SU-DHL-6 (cell line): ENCODE data around the gene HOXB3.

Experiments used
- EZH2phosphoT487 ChIP-seq: fragments of 200-600 bp; sonication (generic), shearing (Covaris generic); conservative IDR thresholded peaks from 2 replicates; pipeline ENCODE4 v1.6.1; 2018; ENCODE audit warnings: mild to moderate bottlenecking, antibody characterized with exemption, low read length, moderate library complexity, mixed read lengths
- TF ChIP-seq, protein P1 (sequence below): fragments of 200-600 bp; sonication (generic); IDR thresholded peaks from one replicate; pipeline ENCODE4 v1.5.1; 2017; ENCODE audit warnings: antibody characterized with exemption, mild to moderate bottlenecking, low read length, moderate library complexity; ENCODE audit not compliant: insufficient read depth, poor library complexity, severe bottlenecking

GRCh38 chr17:48596000-48596734 lies 6.1 kb upstream of the HOXB3 start:
- TF ChIP-seq, protein P1, sequence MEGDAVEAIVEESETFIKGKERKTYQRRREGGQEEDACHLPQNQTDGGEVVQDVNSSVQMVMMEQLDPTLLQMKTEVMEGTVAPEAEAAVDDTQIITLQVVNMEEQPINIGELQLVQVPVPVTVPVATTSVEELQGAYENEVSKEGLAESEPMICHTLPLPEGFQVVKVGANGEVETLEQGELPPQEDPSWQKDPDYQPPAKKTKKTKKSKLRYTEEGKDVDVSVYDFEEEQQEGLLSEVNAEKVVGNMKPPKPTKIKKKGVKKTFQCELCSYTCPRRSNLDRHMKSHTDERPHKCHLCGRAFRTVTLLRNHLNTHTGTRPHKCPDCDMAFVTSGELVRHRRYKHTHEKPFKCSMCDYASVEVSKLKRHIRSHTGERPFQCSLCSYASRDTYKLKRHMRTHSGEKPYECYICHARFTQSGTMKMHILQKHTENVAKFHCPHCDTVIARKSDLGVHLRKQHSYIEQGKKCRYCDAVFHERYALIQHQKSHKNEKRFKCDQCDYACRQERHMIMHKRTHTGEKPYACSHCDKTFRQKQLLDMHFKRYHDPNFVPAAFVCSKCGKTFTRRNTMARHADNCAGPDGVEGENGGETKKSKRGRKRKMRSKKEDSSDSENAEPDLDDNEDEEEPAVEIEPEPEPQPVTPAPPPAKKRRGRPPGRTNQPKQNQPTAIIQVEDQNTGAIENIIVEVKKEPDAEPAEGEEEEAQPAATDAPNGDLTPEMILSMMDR: no peak
- no peak for TF ChIP-seq EZH2phosphoT487
